OCI-LY3 (cell line): Measurements from ENCODE around the gene ZCCHC14.
"Not testable (repeated sequence)": the region's sequence is repeated elsewhere in the genome, so short reads cannot be mapped to it uniquely, and the experiment has no call there.

Experiments used
- H2AFZ ChIP-seq: fragments of 200-600, 300-600 bp; shearing (Covaris generic); 2 replicates; pipeline ENCODE4 v1.6.0; 2014; ENCODE audit warnings: antibody characterized with exemption, low read depth, low read length
- H3K27ac ChIP-seq: fragments of 200-600, 300-600 bp; sonication (generic); 2 replicates; pipeline ENCODE4 v1.5.1; 2014; ENCODE audit warnings: mild to moderate bottlenecking, low read length, moderate library complexity, mixed read lengths
- H3K27me3 ChIP-seq: fragments of 200-600, 300-600 bp; sonication (generic); 2 replicates; pipeline ENCODE4 v1.6.1; 2014; ENCODE audit warnings: low read depth, low read length, mixed read lengths
- H3K36me3 ChIP-seq: fragments of 200-600, 300-600 bp; sonication (generic); replicated peaks from 2 replicates; pipeline ENCODE3; 2014; ENCODE audit warnings: low read depth, low read length, mixed read lengths
- H3K4me1 ChIP-seq: fragments of 300-600, 200-600 bp; sonication (generic); 2 replicates; pipeline ENCODE4 v1.6.1; 2014; ENCODE audit warnings: low read length, mixed read lengths
- H3K4me2 ChIP-seq: fragments of 200-600, 300-600 bp; sonication (generic); 2 replicates; pipeline ENCODE4 v1.6.1; 2014; ENCODE audit warnings: low read length, mixed read lengths
- H3K4me3 ChIP-seq: fragments of 300-600, 200-600 bp; sonication (generic); 2 replicates; pipeline ENCODE4 v1.5.1; 2014; ENCODE audit warnings: antibody characterized with exemption, mild to moderate bottlenecking, low read length, moderate library complexity
- H3K79me2 ChIP-seq: fragments of 300-600, 200-600 bp; shearing (Covaris generic); 2 replicates; pipeline ENCODE4 v1.6.1; 2014; ENCODE audit warnings: mild to moderate bottlenecking, low read length, mixed read lengths
- H3K9ac ChIP-seq: fragments of 300-600, 200-600 bp; shearing (Covaris generic); 2 replicates; pipeline ENCODE4 v1.6.0; 2014; ENCODE audit warnings: mild to moderate bottlenecking, low read length, moderate library complexity
- H3K9me3 ChIP-seq: fragments of 200-600, 300-600 bp; shearing (Covaris generic); 2 replicates; pipeline ENCODE4 v1.6.1; 2014; ENCODE audit warnings: low read length, mixed read lengths; ENCODE audit not compliant: insufficient read depth
- H4K20me1 ChIP-seq: fragments of 200-600, 300-600 bp; sonication (generic); 2 replicates; pipeline ENCODE4 v1.6.1; 2016; ENCODE audit warnings: low read length, mixed read lengths; ENCODE audit not compliant: insufficient read depth
- CTCF ChIP-seq: fragments of 200-600, 300-600 bp; sonication (generic); IDR thresholded peaks from 2 replicates; pipeline ENCODE4 v1.5.1; 2014; ENCODE audit warnings: antibody characterized with exemption, low read length, low read depth
- EZH2phosphoT487 ChIP-seq: fragments of 200-600 bp; shearing (Covaris generic); IDR thresholded peaks from 2 replicates; pipeline ENCODE4 v1.6.1; 2018; ENCODE audit warnings: antibody characterized with exemption, mixed run types, low read depth

The ZCCHC14 gene

GRCh38 chr16:87365021-87365713 is 127.7 kb downstream of the ZCCHC14 start:
- Histone ChIP-seq H3K27me3 (no peaks in the 10 kb centered on the region), H3K4me2 (no peak overlapping the region), H3K4me3 (no peak overlapping the region), H3K27ac (no peak overlapping the region), H3K9ac (no peak overlapping the region), H2AFZ (no peak overlapping the region), H3K4me1 (peaks cover 16% of the 10 kb centered on the region), H4K20me1 (peaks cover 56% of the 10 kb centered on the region), H3K9me3 (no peaks in the 10 kb centered on the region), H3K36me3 (peaks cover 7% of the 10 kb centered on the region), H3K79me2 (peaks cover 34% of the 10 kb centered on the region)
- TF ChIP-seq CTCF (no peak), EZH2phosphoT487 (no peak)

GRCh38 chr16:87363771-87364455 is 128.9 kb downstream of the ZCCHC14 start:
- peaks cover 24% of the 10 kb centered on the region for H3K79me2 ChIP-seq
- no peak overlapping the region for H3K9ac ChIP-seq
- H3K4me1 ChIP-seq, result peaks cover 10% of the 10 kb centered on the region
- no peaks in the 10 kb centered on the region for H3K9me3 ChIP-seq
- no peak overlapping the region for H3K4me3 ChIP-seq
- no peak for TF ChIP-seq CTCF
- TF ChIP-seq EZH2phosphoT487, result no peak
- H3K27ac ChIP-seq, result no peak overlapping the region
- no peak overlapping the region for H2AFZ ChIP-seq
- H3K27me3 ChIP-seq, result no peaks in the 10 kb centered on the region
- peaks cover 44% of the 10 kb centered on the region for H4K20me1 ChIP-seq
- peaks cover 10% of the 10 kb centered on the region for H3K36me3 ChIP-seq
- H3K4me2 ChIP-seq, result no peak overlapping the region

GRCh38 chr16:87362828-87363559 is 129.8 kb downstream of the ZCCHC14 start:
- H3K36me3 ChIP-seq, H3K9me3 ChIP-seq, H3K9ac ChIP-seq, H3K27ac ChIP-seq, H3K4me2 ChIP-seq, H3K4me1 ChIP-seq, H3K4me3 ChIP-seq, H2AFZ ChIP-seq, H3K27me3 ChIP-seq: not testable (repeated sequence)
- Histone ChIP-seq H4K20me1 (peaks cover 36% of the 10 kb centered on the region), H3K79me2 (peaks cover 23% of the 10 kb centered on the region)

GRCh38 chr16:87361916-87362619 is 130.8 kb downstream of the ZCCHC14 start:
- Histone ChIP-seq H3K4me3 (no peak overlapping the region), H2AFZ (no peak overlapping the region), H3K27ac (no peak overlapping the region), H3K9ac (no peak overlapping the region), H3K9me3 (no peaks in the 10 kb centered on the region), H3K4me2 (no peak overlapping the region), H3K79me2 (peaks cover 14% of the 10 kb centered on the region), H3K27me3 (no peaks in the 10 kb centered on the region), H4K20me1 (peaks cover 27% of the 10 kb centered on the region), H3K36me3 (peaks cover 4% of the 10 kb centered on the region), H3K4me1 (no peaks in the 10 kb centered on the region)
- TF ChIP-seq CTCF (no peak), EZH2phosphoT487 (no peak)
